ENCODE measurements around the gene DEFB126.
"Not testable (repeated sequence)": the region's sequence is repeated elsewhere in the genome, so short reads cannot be mapped to it uniquely, and the experiment has no call there.

The DEFB126 gene, protein sequence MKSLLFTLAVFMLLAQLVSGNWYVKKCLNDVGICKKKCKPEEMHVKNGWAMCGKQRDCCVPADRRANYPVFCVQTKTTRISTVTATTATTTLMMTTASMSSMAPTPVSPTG

DNA sequence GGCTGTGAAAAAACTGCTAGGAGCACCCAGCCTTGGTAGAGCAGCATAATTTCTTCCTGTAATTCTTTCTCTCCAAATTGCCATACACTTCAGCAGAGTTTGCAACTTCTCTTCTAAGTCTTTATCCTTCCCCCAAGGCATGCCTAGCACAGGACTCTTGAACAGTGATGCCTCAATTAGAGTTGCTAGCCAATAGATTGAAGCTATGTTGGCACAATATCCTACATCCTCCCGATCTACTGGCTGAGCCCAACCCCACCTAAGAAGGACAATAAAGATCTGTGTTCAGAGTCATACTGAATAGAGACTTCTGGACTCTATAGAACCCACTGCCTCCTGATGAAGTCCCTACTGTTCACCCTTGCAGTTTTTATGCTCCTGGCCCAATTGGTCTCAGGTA is at the start of gene DEFB126:
Gene DEFB126, plus strand, starts transcription at position 301 of the 400 bp plus-strand sequence. Its CDS starts 39 bp downstream, at position 340.
- DNase-seq (ENCODE audit: low read depth in 2 of 2) = no peak

- DNase-seq (ENCODE audit: low read depth in 2 of 2) = no peak
Observed at GRCh38 chr20:93641-94040, 48.7 kb upstream of the DEFB126 start.

DNA sequence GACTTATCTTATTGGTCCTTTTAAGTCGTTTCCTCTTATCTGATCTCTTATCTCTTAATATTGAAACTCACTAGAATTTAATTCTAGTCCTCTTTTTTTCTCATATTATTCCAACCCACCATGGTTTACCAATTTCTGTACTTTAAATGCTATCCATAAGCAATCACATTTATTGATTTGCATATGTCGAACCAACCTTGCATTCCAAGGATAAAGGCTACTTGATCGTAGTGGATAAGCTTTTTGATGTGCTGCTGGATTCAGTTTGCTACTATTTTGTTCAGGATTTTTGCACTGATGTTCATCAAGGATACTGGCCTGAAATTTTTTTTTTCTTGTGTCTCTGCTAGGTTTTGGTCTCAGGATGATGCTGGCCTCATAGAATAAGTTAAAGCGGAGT is 47.2 kb upstream of the DEFB126 start:
- DNase-seq (ENCODE audit: low read depth in 2 of 2) = no peak

- not testable (repeated sequence) for DNase-seq (ENCODE audit: low read depth in 2 of 2)
Observed at GRCh38 chr20:97691-98090, 44.7 kb upstream of the DEFB126 start.

- DNase-seq (ENCODE audit: low read depth in 2 of 2) = no peak
Observed at GRCh38 chr20:101975-102374, 40.4 kb upstream of the DEFB126 start.

DNA sequence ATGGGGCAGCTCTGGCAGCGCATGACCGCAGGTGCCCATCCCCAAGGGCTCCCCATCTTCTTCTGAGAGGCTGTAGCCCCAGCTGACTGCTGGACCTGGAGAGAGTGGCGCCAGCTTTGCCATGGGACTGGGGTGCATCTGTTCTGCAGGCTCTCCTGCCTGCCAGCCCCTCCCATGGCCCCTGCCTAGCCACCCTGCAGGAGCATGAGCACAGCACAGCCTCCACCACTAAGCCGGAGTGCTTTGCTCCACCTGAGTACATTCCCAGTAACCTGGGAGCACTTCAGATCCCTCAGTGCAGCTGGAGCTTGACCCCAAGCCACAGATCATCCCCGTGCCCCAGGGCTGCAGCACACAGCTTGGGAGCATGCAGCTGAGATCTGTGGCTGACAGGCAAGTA is 38.9 kb upstream of the DEFB126 start:
- no peak for DNase-seq (ENCODE audit: low read depth in 2 of 2)

DNA sequence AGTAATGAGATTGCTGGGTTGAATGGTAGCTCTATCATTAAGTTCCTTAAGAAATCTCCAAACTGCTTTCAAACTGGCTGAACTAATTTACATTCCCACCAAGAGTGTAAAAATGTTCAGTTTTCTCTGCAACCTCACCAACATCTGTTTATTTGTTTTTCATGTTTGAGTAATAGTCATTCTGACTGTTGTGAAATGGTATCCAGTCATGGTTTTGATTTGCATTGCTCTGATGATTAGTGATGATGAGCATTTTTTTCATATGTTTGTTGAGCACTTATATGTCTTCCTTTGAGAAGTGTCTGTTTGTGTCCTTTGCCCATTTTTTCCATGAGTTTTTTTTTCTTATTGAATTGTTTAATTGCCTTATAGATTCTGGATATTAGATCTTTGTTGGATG is 30.0 kb upstream of the DEFB126 start:
- no peak for DNase-seq (ENCODE audit: low read depth in 2 of 2)

- DNase-seq (ENCODE audit: low read depth in 2 of 2) = no peak
Observed at GRCh38 chr20:117518-117917, 24.9 kb upstream of the DEFB126 start.

- not testable (repeated sequence) for DNase-seq (ENCODE audit: low read depth in 2 of 2)
Observed at GRCh38 chr20:129786-130323, 12.5 kb upstream of the DEFB126 start.

- DNase-seq (ENCODE audit: low read depth in 2 of 2) = no peak
Observed at GRCh38 chr20:137668-138490, 4.5 kb upstream of the DEFB126 start.

DNA sequence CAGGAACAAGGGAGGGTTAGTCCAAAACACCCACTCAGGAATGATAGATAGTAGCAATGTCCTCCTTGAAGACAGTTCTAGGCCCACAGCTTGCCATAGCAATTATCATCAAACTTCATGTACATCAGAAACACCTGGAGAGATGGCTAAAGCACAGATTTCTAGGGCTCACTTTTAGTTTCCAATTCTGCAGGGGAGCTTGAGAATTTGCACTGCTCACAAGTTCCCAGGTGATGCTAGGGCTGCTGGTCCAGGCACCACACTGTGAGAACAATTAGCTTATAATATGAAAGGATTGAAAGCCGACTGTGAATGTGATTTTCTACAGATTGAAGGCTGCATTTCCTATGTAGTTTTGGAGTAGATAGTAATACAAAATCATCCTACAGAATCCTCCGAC is 3.5 kb downstream of the DEFB126 start:
- no peak for DNase-seq (ENCODE audit: low read depth in 2 of 2)

DNA sequence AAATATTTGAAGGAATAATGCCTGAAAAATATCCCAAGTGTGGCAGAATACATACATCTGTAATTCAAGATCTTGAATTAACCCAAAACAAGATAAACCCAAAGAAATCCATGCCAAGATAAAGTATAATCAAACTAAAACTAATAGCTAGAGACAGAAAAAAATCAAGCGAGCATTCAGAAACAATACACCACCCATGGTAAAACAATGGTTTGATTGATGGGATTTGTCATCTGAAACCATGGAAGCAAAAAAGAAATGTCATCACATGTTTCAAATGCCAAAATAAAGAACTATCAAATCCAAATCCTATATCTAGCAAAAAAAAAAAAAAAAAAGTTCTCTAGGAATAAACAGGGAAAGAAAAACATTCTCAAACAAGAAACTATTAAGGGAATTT is 9.7 kb downstream of the DEFB126 start:
- no peak for DNase-seq (ENCODE audit: low read depth in 2 of 2)

- no peak for DNase-seq (ENCODE audit: low read depth in 2 of 2)
Observed at GRCh38 chr20:157154-157553, 14.8 kb downstream of the DEFB126 start, which contains the start of gene DEFB127. Gene DEFB127 (plus strand): TSS chr20:157454. CDS start chr20:157545, 91 bp downstream.

DNA sequence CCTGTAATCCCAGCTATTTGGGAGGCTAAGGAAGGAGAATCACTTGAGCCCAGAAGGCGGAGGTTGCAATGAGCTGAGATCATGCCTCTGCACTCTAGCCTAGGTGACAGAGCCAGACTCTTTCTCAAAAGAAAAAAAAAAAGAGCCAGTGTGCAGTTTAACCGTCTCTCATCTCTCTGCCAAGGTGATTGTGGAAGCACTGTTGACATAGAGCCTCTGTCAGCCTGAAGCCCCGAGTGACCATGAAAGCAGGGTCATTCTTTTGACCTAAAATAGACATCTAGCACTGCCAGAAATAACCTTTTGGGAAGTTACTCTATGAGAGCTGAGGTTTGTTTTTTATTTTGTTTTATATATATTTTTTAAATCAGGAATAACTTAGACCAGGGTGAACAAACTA is 22.2 kb downstream of the DEFB126 start:
- no peak for DNase-seq (ENCODE audit: low read depth in 2 of 2)

DNA sequence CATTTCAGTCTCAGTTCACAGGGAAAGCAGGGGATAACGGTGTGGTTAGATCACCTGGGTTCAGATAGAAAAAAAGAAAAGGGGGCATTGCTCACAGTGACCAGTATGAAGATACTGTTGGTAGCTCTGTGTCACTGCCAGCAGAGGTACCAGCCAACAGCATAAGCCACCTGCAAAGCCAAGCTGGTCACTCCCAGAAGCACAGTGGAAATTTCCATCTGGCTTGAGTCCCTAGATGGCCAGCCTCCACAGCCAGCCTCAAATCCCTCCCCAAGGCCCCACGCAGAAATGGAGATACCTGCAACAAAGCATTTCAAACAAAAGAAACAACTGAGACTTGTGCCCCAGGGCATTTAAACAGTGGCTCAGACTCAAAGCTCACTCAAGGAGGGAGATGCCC is 26.5 kb downstream of the DEFB126 start:
- DNase-seq (ENCODE audit: low read depth in 2 of 2) = no peak

DNA sequence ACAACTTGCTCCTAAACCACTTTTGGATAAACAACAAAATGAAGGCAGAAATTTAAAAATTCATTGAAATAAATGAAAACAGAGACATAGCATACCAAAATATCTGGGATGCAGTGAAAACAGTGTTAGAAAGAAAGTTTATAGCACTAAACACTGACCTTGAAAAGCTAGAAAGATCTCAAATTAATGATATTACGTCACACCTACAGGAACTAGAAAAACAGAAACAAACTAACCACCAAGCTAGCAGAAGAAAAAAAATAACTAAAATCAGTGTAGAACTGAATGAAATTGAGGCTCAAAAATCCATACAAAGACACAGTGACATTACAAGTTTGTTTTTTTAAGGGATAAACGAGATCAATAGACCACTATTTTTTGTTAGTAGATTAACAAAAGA is 41.9 kb downstream of the DEFB126 start:
- no peak for DNase-seq (ENCODE audit: low read depth in 2 of 2)

DNA sequence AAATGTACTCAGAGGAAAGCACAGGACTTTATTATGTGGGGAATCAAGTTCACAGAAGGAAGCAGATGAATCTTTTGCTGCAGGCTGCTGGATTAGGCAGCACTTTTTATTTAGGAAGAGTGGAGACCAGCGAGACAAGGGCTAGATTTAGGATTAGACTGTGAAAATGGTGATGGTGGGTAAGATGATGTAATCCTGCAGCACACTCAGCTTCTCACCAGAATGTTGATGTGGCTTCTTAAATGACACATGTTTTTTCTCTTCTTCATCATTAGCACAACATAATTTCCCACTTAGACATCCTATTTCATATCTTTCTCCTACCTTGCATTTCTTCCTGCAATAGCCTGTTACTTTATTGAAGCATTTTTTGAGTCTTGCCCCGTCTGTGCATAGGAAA is 45.3 kb downstream of the DEFB126 start:
- no peak for DNase-seq (ENCODE audit: low read depth in 2 of 2)

DNA sequence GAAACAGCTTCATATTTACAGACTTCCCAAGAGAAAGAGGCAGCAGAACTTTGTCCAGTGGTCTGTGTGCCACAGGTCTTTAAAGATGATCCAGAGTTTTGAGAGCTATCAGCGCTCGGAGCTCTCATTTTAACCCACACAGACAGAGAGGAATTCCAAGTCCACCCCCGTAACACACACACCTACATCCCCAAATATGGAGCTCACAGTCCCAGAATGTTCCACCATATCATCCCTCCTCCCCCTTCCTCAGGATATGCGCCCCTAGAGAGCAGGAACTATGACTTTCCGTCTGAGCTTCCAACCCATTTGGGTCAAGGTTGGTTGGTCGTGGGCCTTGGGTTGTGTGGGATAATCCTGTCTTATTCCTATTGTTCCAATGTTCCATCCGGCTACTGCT is 47.2 kb downstream of the DEFB126 start, which contains the start of gene DEFB128:
Gene DEFB128, minus strand, starts transcription at position 101 of the 400 bp plus-strand sequence. Its CDS starts 88 bp downstream, at position 13.
- no peak for DNase-seq (ENCODE audit: low read depth in 2 of 2)
